Thyroid gland (tissue), 4 donors: Measurements from ENCODE around the gene ETV7.

ENCODE experiments used
- POLR2A ChIP-seq, 2 donors: fragments of 450-650 bp; IDR thresholded peaks; one replicate each; pipeline ENCODE4 v1.6.1; 2017; ENCODE audit warnings: antibody characterized with exemption in 2 of 2, mild to moderate bottlenecking in 2 of 2, moderate library complexity in 1 of 2
- TF ChIP-seq, protein P1 (sequence below), 6 experiments: fragments of 200-600 bp in 3 of 6; fragments of 450-650 bp in 3 of 6; sonication (generic) in 3 of 6; IDR thresholded peaks; one replicate each; pipeline ENCODE4 v1.5.1; 2016 to 2019; ENCODE audit warnings: antibody characterized with exemption in 6 of 6, mild to moderate bottlenecking in 2 of 6, inconsistent platforms in 1 of 6, moderate library complexity in 1 of 6

GRCh38 chr6:36380166-36380565 lies 7.3 kb downstream of the ETV7 start:
- TF ChIP-seq, protein P1, sequence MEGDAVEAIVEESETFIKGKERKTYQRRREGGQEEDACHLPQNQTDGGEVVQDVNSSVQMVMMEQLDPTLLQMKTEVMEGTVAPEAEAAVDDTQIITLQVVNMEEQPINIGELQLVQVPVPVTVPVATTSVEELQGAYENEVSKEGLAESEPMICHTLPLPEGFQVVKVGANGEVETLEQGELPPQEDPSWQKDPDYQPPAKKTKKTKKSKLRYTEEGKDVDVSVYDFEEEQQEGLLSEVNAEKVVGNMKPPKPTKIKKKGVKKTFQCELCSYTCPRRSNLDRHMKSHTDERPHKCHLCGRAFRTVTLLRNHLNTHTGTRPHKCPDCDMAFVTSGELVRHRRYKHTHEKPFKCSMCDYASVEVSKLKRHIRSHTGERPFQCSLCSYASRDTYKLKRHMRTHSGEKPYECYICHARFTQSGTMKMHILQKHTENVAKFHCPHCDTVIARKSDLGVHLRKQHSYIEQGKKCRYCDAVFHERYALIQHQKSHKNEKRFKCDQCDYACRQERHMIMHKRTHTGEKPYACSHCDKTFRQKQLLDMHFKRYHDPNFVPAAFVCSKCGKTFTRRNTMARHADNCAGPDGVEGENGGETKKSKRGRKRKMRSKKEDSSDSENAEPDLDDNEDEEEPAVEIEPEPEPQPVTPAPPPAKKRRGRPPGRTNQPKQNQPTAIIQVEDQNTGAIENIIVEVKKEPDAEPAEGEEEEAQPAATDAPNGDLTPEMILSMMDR (IDR thresholded peaks at IDR 0.05), result no peak
- TF ChIP-seq POLR2A (IDR thresholded peaks at IDR 0.05), result no peak
